Astrocyte of the spinal cord (primary cell): ENCODE measurements around the gene SHROOM1.

Experiments
- DNase-seq: peaks from one replicate; pipeline ENCODE4 v3.0.0; 2011; ENCODE audit warnings: low read depth, low spot score
- H3K4me3 ChIP-seq: 2 replicates; pipeline ENCODE4 v1.5.1; 2011; ENCODE audit warnings: low read depth, mild to moderate bottlenecking, low read length, moderate library complexity
- in situ Hi-C: cut with HindIII; loops from 2 replicates; pipeline ENCODE4 v1.10.0; 2017; ENCODE audit warnings: low sequenced_read_pairs
- TF ChIP-seq, protein P1 (sequence below): IDR thresholded peaks from 2 replicates; pipeline ENCODE4 v1.5.1; 2012; ENCODE audit warnings: low read depth, mild to moderate bottlenecking, low read length, inconsistent platforms

Gene SHROOM1

GRCh38 chr5:132825033-132825833 lies 5.2 kb downstream of the SHROOM1 start:
- H3K4me3 ChIP-seq = no peak overlapping the region
- TF ChIP-seq, protein P1, sequence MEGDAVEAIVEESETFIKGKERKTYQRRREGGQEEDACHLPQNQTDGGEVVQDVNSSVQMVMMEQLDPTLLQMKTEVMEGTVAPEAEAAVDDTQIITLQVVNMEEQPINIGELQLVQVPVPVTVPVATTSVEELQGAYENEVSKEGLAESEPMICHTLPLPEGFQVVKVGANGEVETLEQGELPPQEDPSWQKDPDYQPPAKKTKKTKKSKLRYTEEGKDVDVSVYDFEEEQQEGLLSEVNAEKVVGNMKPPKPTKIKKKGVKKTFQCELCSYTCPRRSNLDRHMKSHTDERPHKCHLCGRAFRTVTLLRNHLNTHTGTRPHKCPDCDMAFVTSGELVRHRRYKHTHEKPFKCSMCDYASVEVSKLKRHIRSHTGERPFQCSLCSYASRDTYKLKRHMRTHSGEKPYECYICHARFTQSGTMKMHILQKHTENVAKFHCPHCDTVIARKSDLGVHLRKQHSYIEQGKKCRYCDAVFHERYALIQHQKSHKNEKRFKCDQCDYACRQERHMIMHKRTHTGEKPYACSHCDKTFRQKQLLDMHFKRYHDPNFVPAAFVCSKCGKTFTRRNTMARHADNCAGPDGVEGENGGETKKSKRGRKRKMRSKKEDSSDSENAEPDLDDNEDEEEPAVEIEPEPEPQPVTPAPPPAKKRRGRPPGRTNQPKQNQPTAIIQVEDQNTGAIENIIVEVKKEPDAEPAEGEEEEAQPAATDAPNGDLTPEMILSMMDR = no peak
- DNase-seq = no peak
- in situ Hi-C loops = no loop called here

GRCh38 chr5:132824426-132824825 lies 6.0 kb downstream of the SHROOM1 start:
- H3K4me3 ChIP-seq = no peak overlapping the region
- TF ChIP-seq, protein P1 = no peak
- DNase-seq = no peak
- in situ Hi-C loops = no loop called here

DNA sequence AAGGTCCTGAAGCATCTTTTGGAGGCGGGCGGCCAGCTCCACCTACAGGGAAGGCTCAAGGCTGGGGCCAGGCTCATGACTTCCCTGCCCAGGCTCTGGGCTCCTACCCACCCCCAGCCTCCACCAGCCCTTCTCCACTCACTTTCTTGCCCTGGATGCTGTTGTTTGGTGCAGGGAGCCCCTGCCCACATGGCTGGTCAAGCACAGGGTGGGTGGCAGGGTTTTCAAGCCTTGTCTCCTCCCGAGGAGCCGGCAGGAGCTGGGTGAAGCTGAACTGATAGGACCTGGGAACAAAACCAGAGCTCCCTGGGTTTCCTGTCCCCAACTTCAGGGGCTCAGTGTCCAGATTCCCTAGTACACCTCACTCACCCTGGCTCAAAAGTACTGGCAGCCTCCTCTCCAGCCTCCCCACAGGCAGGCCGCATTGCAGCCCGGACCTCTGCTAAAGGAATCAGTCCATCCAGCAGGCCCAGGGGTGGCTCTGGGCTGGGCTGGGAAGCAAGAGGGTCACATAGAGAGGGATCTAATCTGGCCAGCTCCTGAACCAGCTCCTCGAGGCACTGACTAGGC lies 6.9 kb downstream of the SHROOM1 start:
- H3K4me3 ChIP-seq = no peak overlapping the region
- no peak for DNase-seq
- TF ChIP-seq, protein P1 = no peak
- in situ Hi-C loops = no loop called here

DNA sequence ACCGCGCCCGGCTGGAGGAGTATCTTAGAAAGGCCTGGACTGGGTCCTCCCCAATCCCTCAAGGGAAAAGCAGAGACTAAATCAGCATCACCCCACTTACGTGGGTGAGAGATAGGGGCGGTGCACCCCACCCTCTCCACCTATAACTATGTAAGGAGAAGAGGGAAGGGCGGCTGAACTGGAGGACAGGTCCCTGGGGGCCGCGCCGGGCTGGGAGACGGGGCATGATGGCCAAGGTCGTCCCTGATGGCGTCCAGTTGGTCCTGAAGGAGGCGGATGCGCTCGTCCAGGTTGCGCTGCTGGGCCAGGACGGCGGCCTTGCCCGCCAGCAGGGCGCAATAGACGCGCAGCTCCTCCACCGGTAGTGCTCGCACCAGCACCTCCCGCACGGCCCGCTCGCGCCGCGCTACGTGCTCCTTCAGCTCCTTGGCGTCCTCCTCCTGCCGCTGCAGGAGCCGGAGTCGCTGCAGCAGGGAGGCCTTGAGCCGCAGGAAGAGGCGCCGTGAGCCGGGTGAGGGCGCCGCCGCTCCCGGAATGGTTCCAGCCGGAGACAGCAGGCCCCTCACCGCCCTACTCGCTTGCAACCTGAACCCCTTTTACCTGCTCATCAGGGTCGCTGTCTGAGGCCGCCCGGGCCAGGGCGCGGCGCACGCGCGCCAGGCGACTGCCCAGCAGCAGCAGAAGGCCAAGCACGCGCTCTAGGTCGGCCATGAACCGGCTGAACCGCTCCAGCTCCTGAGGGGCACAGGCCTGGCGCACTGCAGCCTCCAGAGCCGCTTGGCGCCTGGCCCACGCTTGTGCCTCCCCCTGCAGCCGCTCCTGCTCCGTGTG lies 7.6 kb downstream of the SHROOM1 start:
- peak; percentile 48 for DNase-seq
- TF ChIP-seq, protein P1 = no peak
- in situ Hi-C loops = no loop called here
- H3K4me3 ChIP-seq = peak overlapping the region; percentile 12

DNA sequence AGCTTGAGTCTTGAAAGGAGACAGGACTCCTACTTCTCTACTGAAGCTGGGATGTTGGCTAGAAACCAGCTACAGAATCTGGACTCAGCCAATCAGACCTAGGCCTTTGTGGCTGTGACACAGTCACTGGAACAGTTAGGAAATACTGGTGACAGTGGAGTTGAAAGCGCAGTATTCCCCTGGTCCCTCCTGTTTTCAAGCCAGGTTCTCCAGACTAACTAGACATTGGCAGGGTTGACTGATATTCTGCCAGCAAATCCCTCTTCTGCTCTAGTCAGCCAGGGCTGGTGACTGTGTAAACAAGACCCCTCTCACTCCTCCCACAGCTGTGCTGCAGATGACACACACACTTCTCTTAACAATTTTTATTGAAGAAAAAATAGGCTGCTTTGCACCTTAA lies 8.7 kb downstream of the SHROOM1 start:
- in situ Hi-C loops = no loop called here
- DNase-seq = no peak
- TF ChIP-seq, protein P1 = no peak
- no peak overlapping the region for H3K4me3 ChIP-seq

GRCh38 chr5:132821350-132821749 lies 9.1 kb downstream of the SHROOM1 start:
- no peak overlapping the region for H3K4me3 ChIP-seq
- no peak for DNase-seq
- in situ Hi-C loops = no loop called here
- TF ChIP-seq, protein P1 = no peak
